Brain microvascular endothelial cell (primary cell): ENCODE data around the gene ZYG11B.
"Not testable (repeated sequence)": the region's sequence is repeated elsewhere in the genome, so short reads cannot be mapped to it uniquely, and the experiment has no call there.

Experiments
- DNase-seq: peaks from one replicate; pipeline ENCODE4 v3.0.0-alpha.2; 2020
- H3K27ac ChIP-seq: fragments of 250-450 bp; sonication (Bioruptor Pico); 2 replicates; pipeline ENCODE4 v1.5.1; 2020; ENCODE audit warnings: mild to moderate bottlenecking, moderate library complexity
- H3K27me3 ChIP-seq: fragments of 250-450 bp; sonication (Bioruptor Pico); replicated peaks from 2 replicates; pipeline ENCODE4 v1.5.1; 2020; ENCODE audit warnings: mild to moderate bottlenecking
- H3K36me3 ChIP-seq: fragments of 250-450 bp; sonication (Bioruptor Pico); replicated peaks from 2 replicates; pipeline ENCODE4 v1.5.1; 2020; ENCODE audit warnings: mild to moderate bottlenecking
- H3K4me3 ChIP-seq: 2 replicates; pipeline ENCODE4 v1.5.1; 2011; ENCODE audit warnings: low read depth, mild to moderate bottlenecking, control low read depth, low read length, moderate library complexity
- CTCF ChIP-seq: IDR thresholded peaks from 2 replicates; pipeline ENCODE4 v1.5.1; 2011; ENCODE audit warnings: low read depth, mild to moderate bottlenecking, moderate library complexity, low read length, control low read depth, inconsistent platforms; ENCODE audit errors: missing control alignments
- in situ Hi-C: cut with HindIII; loops from 2 replicates; pipeline ENCODE4 v1.10.0; 2017; ENCODE audit warnings: low sequenced_read_pairs, low pct_ligation_motif_present

Gene ZYG11B

GRCh38 chr1:52867087-52867863, 141.0 kb downstream of the ZYG11B start:
- in situ Hi-C loops = no loop called here
- TF ChIP-seq CTCF = no peak
- no peak overlapping the region for H3K4me3 ChIP-seq
- no peaks in the 10 kb centered on the region for H3K27me3 ChIP-seq
- H3K27ac ChIP-seq = no peak overlapping the region
- DNase-seq = no peak
- H3K36me3 ChIP-seq = no peaks in the 10 kb centered on the region

- H3K27ac ChIP-seq, DNase-seq, H3K4me3 ChIP-seq, in situ Hi-C loops, H3K27me3 ChIP-seq, H3K36me3 ChIP-seq: not testable (repeated sequence)
Measured at GRCh38 chr1:52869727-52870126, 143.5 kb downstream of the ZYG11B start.

- no peak overlapping the region for H3K27ac ChIP-seq
- in situ Hi-C loops = no loop called here
- TF ChIP-seq CTCF = no peak
- no peaks in the 10 kb centered on the region for H3K27me3 ChIP-seq
- H3K36me3 ChIP-seq = no peaks in the 10 kb centered on the region
- DNase-seq = no peak
- no peak overlapping the region for H3K4me3 ChIP-seq
Measured at GRCh38 chr1:52876843-52877242, 150.6 kb downstream of the ZYG11B start.
